HepG2 (cell line): ENCODE measurements around the gene PPM1E. TPM values are rescaled to one million over a fixed set of nuclear protein-coding genes. Genes with fewer than 3 reads are reported as not detected.

Source experiments
- ARNT ChIP-seq: fragments of 450-650 bp; IDR thresholded peaks from 2 replicates; pipeline ENCODE4 v1.6.1; 2017
- BCL3 ChIP-seq: sonication (generic); formaldehyde crosslinking; IDR thresholded peaks from 2 replicates; pipeline ENCODE4 v1.5.1; 2020; ENCODE audit warnings: mild to moderate bottlenecking, missing genetic modification reagents, moderate library complexity
- ELK4 ChIP-seq: sonication (generic); formaldehyde crosslinking; IDR thresholded peaks from 2 replicates; pipeline ENCODE4 v1.9.0; 2021; ENCODE audit warnings: missing genetic modification reagents, borderline replicate concordance
- ERF ChIP-seq: IDR thresholded peaks from 2 replicates; pipeline ENCODE4 v1.6.1; 2018; ENCODE audit warnings: missing biosample characterization, missing genetic modification reagents
- FOXJ3 ChIP-seq: sonication (generic); formaldehyde crosslinking; IDR thresholded peaks from 2 replicates; pipeline ENCODE4 v1.4.0; 2020; ENCODE audit warnings: missing genetic modification reagents, mild to moderate bottlenecking, borderline replicate concordance
- KAT8 ChIP-seq: IDR thresholded peaks from 2 replicates; pipeline ENCODE4 v1.6.1; 2016; ENCODE audit warnings: missing genetic modification reagents, missing compliant biosample characterization
- LBX2 ChIP-seq: sonication (generic); formaldehyde crosslinking; IDR thresholded peaks from 2 replicates; pipeline ENCODE4 v1.5.0; 2020; ENCODE audit warnings: missing genetic modification reagents, mild to moderate bottlenecking, borderline replicate concordance
- PRDM4 ChIP-seq: sonication (generic); formaldehyde crosslinking; IDR thresholded peaks from 2 replicates; pipeline ENCODE4 v1.9.0; 2021; ENCODE audit warnings: missing genetic modification reagents, borderline replicate concordance
- ZMYM3 ChIP-seq: sonication (generic); formaldehyde crosslinking; IDR thresholded peaks from 2 replicates; pipeline ENCODE4 v1.5.1; 2020; ENCODE audit warnings: mild to moderate bottlenecking, missing genetic modification reagents
- ZNF18 ChIP-seq: sonication (generic); formaldehyde crosslinking; IDR thresholded peaks from 2 replicates; pipeline ENCODE4 v1.8.0; 2022; ENCODE audit warnings: mild to moderate bottlenecking, missing genetic modification reagents; ENCODE audit not compliant: insufficient replicate concordance
- ZNF251 ChIP-seq: sonication (generic); formaldehyde crosslinking; IDR thresholded peaks from 2 replicates; pipeline ENCODE4 v1.9.0; 2021; ENCODE audit warnings: mild to moderate bottlenecking, missing genetic modification reagents
- ZNF260 ChIP-seq: sonication (generic); formaldehyde crosslinking; IDR thresholded peaks from 2 replicates; pipeline ENCODE4 v1.4.0; 2020; ENCODE audit warnings: missing genetic modification reagents, low read depth, mild to moderate bottlenecking, borderline replicate concordance
- ZNF274 ChIP-seq: sonication (generic); formaldehyde crosslinking; IDR thresholded peaks from 2 replicates; pipeline ENCODE4 v1.5.1; 2020; ENCODE audit warnings: mild to moderate bottlenecking, missing genetic modification reagents
- ZNF513 ChIP-seq: sonication (generic); formaldehyde crosslinking; conservative IDR thresholded peaks from 2 replicates; pipeline ENCODE4 v1.5.0; 2020; ENCODE audit warnings: missing genetic modification reagents
- ZNF577 ChIP-seq: sonication (generic); formaldehyde crosslinking; IDR thresholded peaks from 2 replicates; pipeline ENCODE4 v1.4.0; 2020; ENCODE audit warnings: mild to moderate bottlenecking, low read depth, missing genetic modification reagents, borderline replicate concordance
- ZNF629 ChIP-seq: sonication (generic); formaldehyde crosslinking; conservative IDR thresholded peaks from 2 replicates; pipeline ENCODE4 v1.5.0; 2020; ENCODE audit warnings: missing genetic modification reagents
- ZNF710 ChIP-seq: sonication (generic); formaldehyde crosslinking; IDR thresholded peaks from 2 replicates; pipeline ENCODE4 v1.5.0; 2020; ENCODE audit warnings: mild to moderate bottlenecking, missing genetic modification reagents, borderline replicate concordance
- ZNF75D ChIP-seq: sonication (generic); formaldehyde crosslinking; IDR thresholded peaks from 2 replicates; pipeline ENCODE4 v1.8.1; 2023; ENCODE audit warnings: missing genetic modification reagents, mild to moderate bottlenecking, borderline replicate concordance
- ZNF816 ChIP-seq: sonication (generic); formaldehyde crosslinking; IDR thresholded peaks from 2 replicates; pipeline ENCODE4 v1.8.0; 2022; ENCODE audit warnings: missing genetic modification reagents, mild to moderate bottlenecking, borderline replicate concordance
- polyA plus RNA-seq, 8 experiments: library from polyadenylated mRNA; depleted of rRNA in 3 of 8; stranded (reverse) in 7 of 8; unstranded in 1 of 8; fragments of >200 nt; fragmentation: Illumina TruSeq in 4 of 8; extraction: Trizol in 4 of 8; gene quantifications; 2 replicates each; pipeline versions ENCODE4 v1.2.1 to v1.2.3, GENCODE V29; 2011 to 2016; ENCODE audit warnings: low read depth in 4 of 8, missing spikeins in 1 of 8, mixed read lengths in 1 of 8; ENCODE audit not compliant: insufficient read depth in 1 of 8
- total RNA-seq, 5 experiments: library from RNA; depleted of rRNA; stranded (reverse); fragments of >200 nt; fragmentation: Illumina TruSeq; extraction: Trizol; gene quantifications; 2 replicates each; pipeline ENCODE4 v1.2.3, GENCODE V29; 2016; ENCODE audit warnings: low read depth in 1 of 5

PPM1E gene
- total and polyA plus RNA-seq, 2 of the 13 experiments (the other 11 are each of a cell fraction or from before 2014, with no cell fraction given): 0.15 TPM; not detected in 1

GRCh38 chr17:58829172-58829637, 73.6 kb downstream of the PPM1E start (continued):
- TF ChIP-seq FOXJ3 (CRISPR knock-in tag) (peak; percentile 49; the same call in 1 of the 2 replicates), LBX2 (CRISPR knock-in tag) (no peak), ZNF513 (CRISPR knock-in tag) (no peak), ZMYM3 (CRISPR knock-in tag) (peak; percentile 94), ZNF816 (no peak), KAT8 (CRISPR knock-in tag) (peak; percentile 47; the same call in 1 of the 2 replicates), ZNF18 (peak; percentile 56), ZNF629 (CRISPR knock-in tag) (no peak), ELK4 (CRISPR knock-in tag) (no peak), BCL3 (CRISPR knock-in tag) (no peak), ERF (CRISPR knock-in tag) (peak; percentile 44; the same call in 1 of the 2 replicates), ZNF577 (CRISPR knock-in tag) (no peak), ARNT (no peak), ZNF251 (CRISPR knock-in tag) (no peak), PRDM4 (CRISPR knock-in tag) (no peak), ZNF260 (CRISPR knock-in tag) (no peak), ZNF75D (no peak), ZNF274 (CRISPR knock-in tag) (no peak), ZNF710 (CRISPR knock-in tag) (peak; percentile 75; the same call in 1 of the 2 replicates)
